Rectal smooth muscle tissue (tissue), 1 donor: ENCODE data around the gene CSRP1.
"Not testable (repeated sequence)": the region's sequence is repeated elsewhere in the genome, so short reads cannot be mapped to it uniquely, and the experiment has no call there.

ENCODE experiments used
- H3K27ac ChIP-seq: one replicate; pipeline ENCODE4 v1.7.0; 2013; ENCODE audit warnings: low read depth, low read length, inconsistent platforms
- H3K27me3 ChIP-seq: one replicate; pipeline ENCODE4 v1.7.0; 2013; ENCODE audit warnings: low read length; ENCODE audit not compliant: control insufficient read depth, insufficient read depth
- H3K36me3 ChIP-seq: one replicate; pipeline ENCODE4 v1.7.0; 2013; ENCODE audit warnings: low read length; ENCODE audit not compliant: control insufficient read depth, insufficient read depth
- H3K4me1 ChIP-seq: one replicate; pipeline ENCODE4 v1.7.0; 2013; ENCODE audit warnings: low read length; ENCODE audit not compliant: control insufficient read depth, insufficient read depth
- H3K4me3 ChIP-seq: one replicate; pipeline ENCODE4 v1.7.0; 2013; ENCODE audit warnings: low read length
- H3K9ac ChIP-seq: one replicate; pipeline ENCODE4 v1.7.0; 2013; ENCODE audit warnings: low read length

Gene CSRP1

GRCh38 chr1:201506557-201507359 lies at the start of gene CSRP1:
TSS of gene CSRP1 (minus strand) at chr1:201507123. CDS start at chr1:201496303, 10,820 bp downstream.
- Histone ChIP-seq H3K9ac (peak within 1 kb of the TSS; percentile 96), H3K4me3 (peak within 1 kb of the TSS; percentile 93), H3K4me1 (peaks cover 29% of the 10 kb centered on the region), H3K36me3 (peaks cover 6% of the 10 kb centered on the region), H3K27me3 (no peaks in the 10 kb centered on the region), H3K27ac (peak within 1 kb of the TSS; percentile 99)

DNA sequence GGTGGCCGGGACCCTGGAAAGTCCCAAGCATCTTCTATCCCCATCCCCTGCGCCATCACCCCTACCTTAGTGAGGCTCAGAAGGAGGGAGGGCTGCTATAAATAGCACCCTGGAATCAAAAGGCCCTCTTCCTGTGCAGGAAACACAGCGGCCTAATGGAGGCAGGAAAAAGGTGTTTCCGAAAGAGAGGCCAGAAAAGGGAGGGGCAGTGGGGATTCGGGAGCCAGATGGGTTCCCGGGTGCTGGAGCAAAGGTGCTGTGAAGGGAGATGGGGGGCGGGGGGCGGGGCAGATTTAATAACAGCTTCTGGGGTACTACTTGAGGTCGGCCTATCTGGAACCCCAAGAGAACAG lies 48.6 kb upstream of the CSRP1 start:
- H3K4me3 ChIP-seq: no peak overlapping the region
- no peak overlapping the region for H3K27ac ChIP-seq
- H3K27me3 ChIP-seq: no peaks in the 10 kb centered on the region
- peaks cover 33% of the 10 kb centered on the region for H3K4me1 ChIP-seq
- H3K9ac ChIP-seq: no peak overlapping the region
- H3K36me3 ChIP-seq: no peaks in the 10 kb centered on the region

- H3K27ac ChIP-seq: no peak overlapping the region
- no peaks in the 10 kb centered on the region for H3K27me3 ChIP-seq
- H3K4me3 ChIP-seq: no peak overlapping the region
- no peaks in the 10 kb centered on the region for H3K36me3 ChIP-seq
- H3K9ac ChIP-seq: no peak overlapping the region
- H3K4me1 ChIP-seq: peaks cover 33% of the 10 kb centered on the region
Observed at GRCh38 chr1:201554789-201555592, 48.1 kb upstream of the CSRP1 start.

DNA sequence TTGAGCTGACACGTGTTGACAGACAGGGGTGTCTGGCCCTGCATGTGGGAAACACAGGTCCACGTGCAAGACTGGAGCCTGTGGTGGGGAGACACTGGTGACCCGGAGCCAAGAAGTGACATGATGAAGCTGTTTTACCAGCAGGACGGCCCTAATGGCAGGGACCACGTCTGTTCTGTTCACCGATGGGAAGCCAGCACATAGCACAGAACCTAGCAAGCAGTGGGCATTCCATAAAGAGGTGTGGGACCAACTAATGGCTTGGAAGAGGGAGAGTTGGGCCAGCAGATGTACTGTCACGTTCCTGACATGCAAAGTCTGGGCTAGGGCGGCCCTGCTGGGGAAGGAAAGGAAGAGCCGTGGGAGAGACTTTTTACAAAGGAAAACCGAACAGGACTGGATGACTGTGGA lies 47.3 kb upstream of the CSRP1 start:
- Histone ChIP-seq H3K36me3 (no peaks in the 10 kb centered on the region), H3K27ac (peak overlapping the region; percentile 63), H3K27me3 (no peaks in the 10 kb centered on the region), H3K4me3 (no peak overlapping the region), H3K9ac (no peak overlapping the region), H3K4me1 (peaks cover 30% of the 10 kb centered on the region)

GRCh38 chr1:201553496-201554189 lies 46.7 kb upstream of the CSRP1 start:
- Histone ChIP-seq H3K36me3 (no peaks in the 10 kb centered on the region), H3K9ac (no peak overlapping the region), H3K4me3 (no peak overlapping the region), H3K27ac (peak overlapping the region; percentile 63), H3K27me3 (no peaks in the 10 kb centered on the region), H3K4me1 (peaks cover 30% of the 10 kb centered on the region)

DNA sequence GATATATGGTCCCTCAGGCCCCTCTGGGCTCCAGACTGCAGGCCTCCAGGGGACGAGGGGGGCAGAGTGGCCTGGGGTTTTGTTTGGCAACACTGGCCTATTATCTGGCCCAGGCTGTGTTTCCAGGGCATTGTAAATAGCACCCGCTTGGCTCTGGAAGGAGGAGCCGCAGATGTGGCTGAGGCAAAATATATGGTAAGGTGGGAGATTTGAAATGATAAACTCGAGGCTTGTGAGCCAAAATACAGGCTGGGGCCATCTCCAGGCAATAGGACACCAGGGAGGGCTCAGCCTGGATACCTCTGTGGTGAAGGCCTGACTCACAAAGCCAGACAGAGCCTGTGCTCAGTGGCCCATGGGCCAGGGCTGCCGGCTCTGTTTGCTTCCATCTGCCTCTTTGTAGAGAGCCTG lies 46.0 kb upstream of the CSRP1 start:
- Histone ChIP-seq H3K36me3 (no peaks in the 10 kb centered on the region), H3K27me3 (no peaks in the 10 kb centered on the region), H3K9ac (no peak overlapping the region), H3K4me3 (no peak overlapping the region), H3K4me1 (peaks cover 30% of the 10 kb centered on the region), H3K27ac (peak overlapping the region; percentile 63)

- H3K27ac ChIP-seq: peak overlapping the region; percentile 63
- no peaks in the 10 kb centered on the region for H3K36me3 ChIP-seq
- H3K4me1 ChIP-seq: peaks cover 27% of the 10 kb centered on the region
- H3K4me3 ChIP-seq: no peak overlapping the region
- no peaks in the 10 kb centered on the region for H3K27me3 ChIP-seq
- no peak overlapping the region for H3K9ac ChIP-seq
Observed at GRCh38 chr1:201551877-201552731, 45.2 kb upstream of the CSRP1 start.

DNA sequence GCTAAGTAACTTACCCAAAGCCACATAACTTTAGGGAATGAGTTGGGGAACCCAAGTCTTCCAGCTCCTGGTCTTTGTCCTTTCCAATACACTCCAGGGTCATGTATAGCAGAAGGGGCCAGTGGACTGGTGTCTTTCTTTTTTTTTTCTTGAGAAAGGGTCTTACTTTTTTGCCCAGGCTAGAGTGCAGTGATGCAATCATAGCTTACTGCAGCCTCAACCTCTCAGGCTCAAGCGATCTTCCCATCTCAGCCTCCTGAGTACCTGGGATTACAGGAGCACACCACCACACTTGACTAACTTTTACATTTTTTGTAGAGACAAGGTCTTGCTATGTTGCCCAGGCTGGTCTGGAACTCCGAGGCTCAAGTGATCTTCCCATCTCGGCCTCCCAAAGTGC lies 44.2 kb upstream of the CSRP1 start:
- no peak overlapping the region for H3K27ac ChIP-seq
- peaks cover 27% of the 10 kb centered on the region for H3K4me1 ChIP-seq
- no peak overlapping the region for H3K9ac ChIP-seq
- H3K36me3 ChIP-seq: no peaks in the 10 kb centered on the region
- no peaks in the 10 kb centered on the region for H3K27me3 ChIP-seq
- no peak overlapping the region for H3K4me3 ChIP-seq

- H3K4me1 ChIP-seq: peaks cover 23% of the 10 kb centered on the region
- not testable (repeated sequence) for H3K36me3 ChIP-seq, H3K4me3 ChIP-seq, H3K27me3 ChIP-seq, H3K9ac ChIP-seq, H3K27ac ChIP-seq
Observed at GRCh38 chr1:201549522-201549921, 42.6 kb upstream of the CSRP1 start.

GRCh38 chr1:201545851-201546492 lies 39.0 kb upstream of the CSRP1 start:
- H3K4me1 ChIP-seq: no peaks in the 10 kb centered on the region
- H3K9ac ChIP-seq: no peak overlapping the region
- H3K27ac ChIP-seq: no peak overlapping the region
- no peaks in the 10 kb centered on the region for H3K36me3 ChIP-seq
- no peak overlapping the region for H3K4me3 ChIP-seq
- no peaks in the 10 kb centered on the region for H3K27me3 ChIP-seq

DNA sequence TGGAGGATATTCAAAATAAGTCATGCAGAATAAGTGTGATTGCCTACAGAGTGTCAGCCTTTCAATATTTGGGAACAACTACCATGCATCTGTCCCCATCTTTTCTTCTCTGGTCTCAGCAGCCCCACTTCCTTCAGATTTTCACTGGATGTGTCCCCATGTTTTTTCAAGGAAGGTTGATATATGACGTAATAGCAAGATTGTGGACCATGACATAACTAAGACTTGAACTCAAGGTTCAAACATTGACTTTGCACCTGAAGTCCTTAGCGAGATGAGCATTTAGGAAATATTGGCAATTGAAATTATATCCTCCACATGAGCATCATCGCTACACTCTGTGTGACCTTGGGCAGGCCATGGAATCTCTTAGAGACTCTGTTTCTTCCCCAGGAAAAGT lies 37.8 kb upstream of the CSRP1 start:
- H3K4me1 ChIP-seq: no peaks in the 10 kb centered on the region
- no peak overlapping the region for H3K4me3 ChIP-seq
- no peaks in the 10 kb centered on the region for H3K27me3 ChIP-seq
- no peak overlapping the region for H3K9ac ChIP-seq
- H3K27ac ChIP-seq: no peak overlapping the region
- H3K36me3 ChIP-seq: no peaks in the 10 kb centered on the region
